Loucy (cell line): ENCODE measurements around the gene OSBPL2.

ENCODE experiments used
- EZH2phosphoT487 ChIP-seq: fragments of 200-600 bp; IDR thresholded peaks from 2 replicates; pipeline ENCODE4 v1.6.1; 2018; ENCODE audit warnings: antibody characterized with exemption, mild to moderate bottlenecking, moderate library complexity, borderline replicate concordance
- TF ChIP-seq, protein P1 (sequence below): fragments of 200-600 bp; sonication (generic); conservative IDR thresholded peaks from 2 replicates; pipeline ENCODE4 v1.5.1; 2014; ENCODE audit warnings: mild to moderate bottlenecking, antibody characterized with exemption, low read length

DNA sequence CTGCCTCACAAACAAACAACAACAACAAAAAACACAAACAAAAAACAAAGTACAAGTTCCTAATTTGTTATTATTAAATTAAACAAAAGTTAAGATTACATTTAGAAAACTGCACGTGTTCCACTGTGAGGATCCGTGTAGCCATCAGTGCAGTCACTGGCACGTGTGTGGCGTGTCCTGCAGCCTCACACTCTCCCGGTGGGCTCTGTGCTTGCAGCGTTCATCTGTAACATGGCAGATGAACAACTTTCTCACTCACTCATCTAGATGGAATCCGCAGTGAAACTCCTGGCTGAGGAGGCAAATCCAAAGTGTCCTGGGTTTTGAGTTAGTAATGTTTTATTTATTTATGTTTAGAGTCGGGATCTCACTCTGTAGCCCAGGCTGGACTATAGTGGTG lies 51.6 kb downstream of the OSBPL2 start:
- TF ChIP-seq, protein P1, sequence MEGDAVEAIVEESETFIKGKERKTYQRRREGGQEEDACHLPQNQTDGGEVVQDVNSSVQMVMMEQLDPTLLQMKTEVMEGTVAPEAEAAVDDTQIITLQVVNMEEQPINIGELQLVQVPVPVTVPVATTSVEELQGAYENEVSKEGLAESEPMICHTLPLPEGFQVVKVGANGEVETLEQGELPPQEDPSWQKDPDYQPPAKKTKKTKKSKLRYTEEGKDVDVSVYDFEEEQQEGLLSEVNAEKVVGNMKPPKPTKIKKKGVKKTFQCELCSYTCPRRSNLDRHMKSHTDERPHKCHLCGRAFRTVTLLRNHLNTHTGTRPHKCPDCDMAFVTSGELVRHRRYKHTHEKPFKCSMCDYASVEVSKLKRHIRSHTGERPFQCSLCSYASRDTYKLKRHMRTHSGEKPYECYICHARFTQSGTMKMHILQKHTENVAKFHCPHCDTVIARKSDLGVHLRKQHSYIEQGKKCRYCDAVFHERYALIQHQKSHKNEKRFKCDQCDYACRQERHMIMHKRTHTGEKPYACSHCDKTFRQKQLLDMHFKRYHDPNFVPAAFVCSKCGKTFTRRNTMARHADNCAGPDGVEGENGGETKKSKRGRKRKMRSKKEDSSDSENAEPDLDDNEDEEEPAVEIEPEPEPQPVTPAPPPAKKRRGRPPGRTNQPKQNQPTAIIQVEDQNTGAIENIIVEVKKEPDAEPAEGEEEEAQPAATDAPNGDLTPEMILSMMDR = no peak
- no peak for TF ChIP-seq EZH2phosphoT487
